Spleen (tissue), 7 donors: Measurements from ENCODE around the gene HOXD8.

ENCODE experiments used
- POLR2AphosphoS5 ChIP-seq, 3 donors: sonication (generic); formaldehyde crosslinking; IDR thresholded peaks; one replicate each; pipeline ENCODE4 v1.5.1; 2017; ENCODE audit warnings: antibody characterized with exemption in 3 of 3
- TF ChIP-seq, protein P1 (sequence below), 11 experiments: fragments of 200-600 bp in 7 of 11; fragments of 450-650 bp in 4 of 11; sonication (generic) in 4 of 11; IDR thresholded peaks in 8 of 11; conservative IDR thresholded peaks in 3 of 11; 1 replicate in 7 of 11; 2 replicates in 4 of 11; pipeline versions ENCODE4 v1.4.0 to v1.8.0; 2016 to 2021; ENCODE audit warnings: antibody characterized with exemption in 11 of 11, inconsistent platforms in 4 of 11, mild to moderate bottlenecking in 1 of 11
- donor health status: DM: no; HTN: no; CAD: no; lungs with moderate emphysema.
- donor health status: DM: no; HTN: no; CAD: no.
- donor health status: DM: no; HTN: no; CAD: no.

DNA sequence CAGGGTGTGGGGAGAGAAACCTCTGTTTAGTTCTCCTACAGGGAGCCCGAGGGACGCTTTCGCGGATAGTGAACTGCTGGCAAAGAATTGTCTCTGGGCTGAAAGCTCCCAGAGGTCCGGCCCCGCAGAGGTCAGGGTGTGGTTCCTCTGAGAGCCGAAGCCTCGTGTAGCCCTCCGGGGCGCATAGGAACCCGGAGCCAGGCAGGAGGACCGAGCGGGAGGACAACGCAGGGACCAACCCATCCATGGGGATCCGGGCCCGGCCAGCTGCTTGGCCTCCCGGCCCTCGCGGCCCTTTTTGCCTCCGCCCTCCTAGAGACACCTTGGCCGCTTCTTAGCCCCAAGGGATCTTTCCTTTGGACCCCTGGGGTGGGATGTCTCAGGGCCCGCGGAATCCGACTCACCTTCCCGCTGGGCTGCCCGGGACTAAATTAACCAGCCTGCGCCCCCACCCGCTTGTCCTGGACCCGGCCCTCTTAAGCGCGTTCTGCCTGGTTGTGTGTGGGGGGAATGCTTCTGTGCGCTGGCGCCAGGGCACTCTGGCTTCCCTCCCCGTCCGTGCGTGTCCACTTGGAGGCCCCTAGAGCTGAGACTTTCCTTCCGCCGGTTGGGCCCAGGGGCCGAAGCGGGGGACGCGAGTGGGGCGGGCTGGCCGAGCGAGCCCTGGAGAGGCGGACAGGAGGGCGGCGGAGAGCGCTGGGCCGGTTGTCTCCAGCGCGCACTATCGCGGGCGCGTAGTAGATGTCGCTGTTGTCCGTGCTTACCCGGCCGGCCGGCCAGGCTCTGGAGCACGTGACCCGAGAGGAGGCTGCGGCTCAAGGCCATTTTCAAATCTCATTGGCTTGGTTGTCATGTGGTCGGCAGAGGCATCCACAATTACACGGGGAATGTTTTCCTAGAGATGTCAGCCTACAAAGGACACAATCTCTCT lies 13.4 kb upstream of the HOXD8 start, which contains the start of gene HOXD10:
- TF ChIP-seq, protein P1, sequence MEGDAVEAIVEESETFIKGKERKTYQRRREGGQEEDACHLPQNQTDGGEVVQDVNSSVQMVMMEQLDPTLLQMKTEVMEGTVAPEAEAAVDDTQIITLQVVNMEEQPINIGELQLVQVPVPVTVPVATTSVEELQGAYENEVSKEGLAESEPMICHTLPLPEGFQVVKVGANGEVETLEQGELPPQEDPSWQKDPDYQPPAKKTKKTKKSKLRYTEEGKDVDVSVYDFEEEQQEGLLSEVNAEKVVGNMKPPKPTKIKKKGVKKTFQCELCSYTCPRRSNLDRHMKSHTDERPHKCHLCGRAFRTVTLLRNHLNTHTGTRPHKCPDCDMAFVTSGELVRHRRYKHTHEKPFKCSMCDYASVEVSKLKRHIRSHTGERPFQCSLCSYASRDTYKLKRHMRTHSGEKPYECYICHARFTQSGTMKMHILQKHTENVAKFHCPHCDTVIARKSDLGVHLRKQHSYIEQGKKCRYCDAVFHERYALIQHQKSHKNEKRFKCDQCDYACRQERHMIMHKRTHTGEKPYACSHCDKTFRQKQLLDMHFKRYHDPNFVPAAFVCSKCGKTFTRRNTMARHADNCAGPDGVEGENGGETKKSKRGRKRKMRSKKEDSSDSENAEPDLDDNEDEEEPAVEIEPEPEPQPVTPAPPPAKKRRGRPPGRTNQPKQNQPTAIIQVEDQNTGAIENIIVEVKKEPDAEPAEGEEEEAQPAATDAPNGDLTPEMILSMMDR (IDR thresholded peaks at IDR 0.05 in 8 of 11, conservative IDR thresholded peaks at IDR 0.05 in 3 of 11): peak in 6 of 11 experiments; percentile 7 to 43 (median 26)
- peak in 2 of 3 donors; percentile 50 to 53 for TF ChIP-seq POLR2AphosphoS5 (IDR thresholded peaks at IDR 0.05)
